Measurements from ENCODE around the gene MAD1L1.

- TF ChIP-seq POLR2A (IDR thresholded peaks at IDR 0.05) (no peak), CTCF (IDR thresholded peaks at IDR 0.05) (no peak), POLR2AphosphoS5 (IDR thresholded peaks at IDR 0.05) (no peak), EP300 (IDR thresholded peaks at IDR 0.05; ENCODE audit: low read depth) (no peak)
Measured at GRCh38 chr7:1889556-1890181, 343.1 kb downstream of the MAD1L1 start.
